GM18951 (cell line): ENCODE results near the gene RPL6.
"Not testable (repeated sequence)": the region's sequence is repeated elsewhere in the genome, so short reads cannot be mapped to it uniquely, and the experiment has no call there.

Experiments
- POLR2A ChIP-seq: IDR thresholded peaks from 4 replicates; pipeline ENCODE4 v1.6.1; 2011; ENCODE audit warnings: mild to moderate bottlenecking; ENCODE audit not compliant: insufficient read length, insufficient read depth; ENCODE audit errors: extremely low read depth
- in situ Hi-C: fragments of 300-500 bp; cut with MboI; formaldehyde crosslinking; loops from one replicate; pipeline ENCODE4 v1.12.0; 2022; ENCODE audit warnings: low sequenced_read_pairs, mixed read lengths, inconsistent platforms; ENCODE audit not compliant: unreplicated experiment

RPL6 gene

DNA sequence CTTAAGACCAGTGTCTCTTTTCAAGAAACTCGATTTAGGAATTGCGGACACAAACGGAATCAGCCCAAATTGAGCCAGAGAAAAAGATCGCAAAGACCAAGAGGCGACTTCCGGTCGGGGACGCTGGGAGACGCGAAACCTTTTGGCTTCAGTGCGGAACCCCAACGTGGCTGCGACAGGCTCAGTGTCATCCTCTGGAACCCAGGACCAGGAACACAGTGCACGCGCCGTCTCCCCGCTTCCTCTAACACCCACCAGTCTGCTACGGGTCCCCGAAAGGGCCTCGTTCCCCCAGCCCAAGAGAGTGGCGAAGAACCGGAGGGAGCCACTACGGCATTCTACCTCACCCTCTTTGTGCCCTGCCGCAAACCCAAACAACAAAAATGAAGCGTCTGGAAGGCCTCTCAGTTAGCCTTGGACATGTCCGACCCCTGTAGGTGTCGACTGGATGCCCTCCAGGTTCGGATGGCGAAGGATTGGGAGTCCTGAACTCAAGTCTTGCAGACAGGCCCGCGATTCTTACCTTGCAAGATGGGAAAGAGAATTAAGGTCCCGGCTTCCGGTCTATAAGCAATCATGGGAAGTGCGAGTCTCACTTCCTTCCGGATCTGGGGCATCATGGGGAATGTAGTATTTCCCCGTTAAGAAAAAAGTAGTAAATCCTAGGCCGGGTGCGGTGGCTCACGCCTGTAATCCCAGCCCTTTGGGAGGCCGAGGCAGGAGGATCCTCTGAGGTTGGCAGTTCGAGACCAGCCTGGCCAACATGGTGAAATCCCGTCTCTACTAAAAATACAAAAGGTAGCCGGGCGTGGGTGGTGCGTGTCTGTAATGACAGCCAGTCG lies at the start of gene RPL6:
RPL6 (minus strand) TSS at position 542 of the 842 bp plus-strand sequence. CDS start 949 bp downstream, outside the sequence.
- in situ Hi-C loops = no loop called here
- TF ChIP-seq POLR2A = peak; percentile 97

DNA sequence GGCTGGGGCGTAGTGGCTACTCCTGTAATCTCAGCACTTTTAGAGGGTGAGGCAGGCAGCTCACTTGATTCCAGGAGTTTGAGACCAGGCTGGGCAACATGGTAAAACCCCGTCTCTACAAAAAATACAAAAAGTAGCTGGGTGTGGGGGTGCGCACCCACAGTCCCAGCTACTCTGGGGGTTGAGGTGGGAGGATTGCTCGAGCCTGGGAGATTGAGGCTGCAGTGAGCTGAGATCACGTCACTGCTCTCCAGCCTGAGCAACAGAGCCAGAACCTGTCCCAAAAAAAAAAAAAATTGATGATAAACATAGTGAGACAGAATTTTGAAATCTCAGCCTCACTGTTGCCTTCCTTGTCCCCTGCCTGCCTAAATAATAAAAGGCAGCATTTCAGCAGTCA lies 49.3 kb upstream of the RPL6 start:
- in situ Hi-C loops = no loop called here
- no peak for TF ChIP-seq POLR2A

DNA sequence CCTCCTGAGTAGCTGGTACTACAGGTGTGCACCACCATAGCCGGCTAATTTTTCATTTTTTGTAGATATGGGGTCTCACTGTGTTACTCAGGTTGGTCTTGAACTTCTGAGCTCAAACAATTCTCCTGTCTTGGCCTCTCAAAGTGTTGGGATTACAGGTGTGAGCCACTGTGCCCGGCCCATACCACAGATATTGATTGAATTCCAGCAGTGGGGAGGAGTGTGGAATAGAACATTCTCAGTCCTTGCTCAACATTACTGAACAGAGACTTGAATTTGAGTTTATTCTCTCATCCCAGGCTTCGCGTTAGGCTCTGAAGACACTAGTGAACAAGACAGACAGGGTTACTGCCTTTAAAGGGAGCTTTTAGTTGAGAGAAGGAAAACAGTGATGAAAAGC lies 48.9 kb upstream of the RPL6 start:
- TF ChIP-seq POLR2A = no peak
- in situ Hi-C loops = no loop called here

DNA sequence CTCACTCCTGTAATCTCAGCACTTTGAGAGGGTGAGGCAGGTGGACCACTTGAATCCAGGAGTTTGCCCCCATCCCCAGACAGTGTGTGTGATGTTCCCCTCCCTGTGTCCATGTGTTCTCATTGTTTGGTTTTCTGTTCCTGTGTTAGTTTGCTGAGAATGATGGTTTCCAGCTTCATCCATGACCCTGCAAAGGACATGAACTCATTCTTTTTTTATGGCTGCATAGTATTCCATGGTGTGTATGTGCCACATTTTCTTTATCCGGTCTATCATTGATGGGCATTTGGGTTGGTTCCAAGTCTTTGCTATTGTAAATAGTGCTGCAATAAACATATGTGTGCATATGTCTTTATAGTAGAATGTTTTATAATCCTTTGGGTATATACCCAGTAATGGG lies 47.7 kb upstream of the RPL6 start:
- in situ Hi-C loops = not testable (repeated sequence)

DNA sequence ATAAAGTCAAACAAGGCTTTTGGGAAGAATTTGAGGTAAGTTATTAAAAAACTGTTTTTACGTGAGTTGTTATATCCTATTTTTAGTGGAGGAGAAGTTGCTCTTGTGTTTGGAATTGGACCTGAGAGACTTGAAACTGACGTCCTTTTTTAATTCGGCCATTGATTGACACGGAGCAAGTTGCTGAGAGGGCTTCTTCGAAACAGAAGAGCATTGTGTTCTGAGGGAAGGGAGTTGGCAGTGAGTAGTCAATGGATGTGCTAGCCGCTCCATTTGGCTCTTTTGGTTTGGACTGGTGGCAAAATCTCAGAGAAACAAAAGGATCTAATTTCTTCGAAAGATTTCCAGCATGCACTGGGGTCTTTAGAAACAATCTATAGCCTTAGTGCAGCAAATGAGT lies 46.6 kb upstream of the RPL6 start:
- in situ Hi-C loops = no loop called here
- no peak for TF ChIP-seq POLR2A

DNA sequence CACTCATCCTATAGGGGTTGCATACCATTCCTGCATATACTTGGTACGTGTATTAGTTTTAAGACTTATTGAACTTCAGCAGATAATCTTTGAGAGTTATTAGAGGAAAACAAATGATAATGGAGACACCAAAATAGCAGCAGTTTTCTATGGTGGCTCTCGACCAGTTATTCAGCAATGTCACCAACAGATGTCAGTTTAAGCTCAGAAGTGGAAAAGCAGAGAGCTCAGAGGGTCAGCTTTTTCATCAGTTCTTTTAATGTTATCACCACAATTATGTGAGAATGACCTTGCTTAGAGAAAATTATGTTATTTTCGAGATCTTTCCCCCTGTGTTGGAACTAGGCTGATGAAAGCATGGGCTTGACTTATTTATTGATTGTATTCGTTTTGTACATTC lies 41.3 kb upstream of the RPL6 start:
- no peak for TF ChIP-seq POLR2A
- in situ Hi-C loops = no loop called here

DNA sequence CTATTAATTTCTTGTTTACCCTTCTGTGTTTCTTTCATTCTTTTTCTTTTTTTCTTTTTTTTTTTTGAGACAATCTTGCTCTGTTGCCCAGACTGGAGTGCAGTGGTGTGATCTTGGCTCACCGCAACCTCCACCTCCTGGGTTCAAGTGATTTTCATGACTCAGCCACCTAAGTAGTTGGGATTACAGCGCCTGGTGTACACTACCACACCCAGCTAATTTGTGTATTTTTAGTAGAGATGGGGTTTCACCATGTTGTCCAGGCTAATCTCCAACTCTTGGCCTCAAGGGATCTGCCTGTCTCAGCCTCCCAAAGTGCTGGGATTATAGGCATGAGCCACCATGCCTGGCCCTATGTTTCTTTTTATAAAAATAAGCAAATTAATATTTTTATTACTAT lies 38.8 kb upstream of the RPL6 start:
- in situ Hi-C loops = not testable (repeated sequence)

DNA sequence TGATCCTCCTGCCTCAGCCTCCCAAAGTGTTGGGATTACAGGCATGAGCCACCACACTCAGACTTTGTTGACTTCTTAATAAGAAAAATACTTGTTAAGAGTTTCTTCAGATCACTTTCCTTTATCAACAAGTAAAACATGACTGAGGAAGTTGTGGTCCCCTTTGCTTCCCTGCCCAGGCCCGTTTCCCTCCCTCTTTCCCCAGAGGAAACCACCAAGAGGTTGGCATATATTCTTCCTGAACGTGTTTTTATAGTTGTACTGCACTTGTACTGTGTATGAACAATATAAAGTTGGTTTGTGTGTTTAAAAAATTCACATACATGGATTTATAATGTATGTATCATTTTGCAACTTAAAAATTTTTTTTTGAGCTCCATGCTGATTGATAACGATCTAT lies 37.7 kb upstream of the RPL6 start:
- in situ Hi-C loops = no loop called here
- no peak for TF ChIP-seq POLR2A

DNA sequence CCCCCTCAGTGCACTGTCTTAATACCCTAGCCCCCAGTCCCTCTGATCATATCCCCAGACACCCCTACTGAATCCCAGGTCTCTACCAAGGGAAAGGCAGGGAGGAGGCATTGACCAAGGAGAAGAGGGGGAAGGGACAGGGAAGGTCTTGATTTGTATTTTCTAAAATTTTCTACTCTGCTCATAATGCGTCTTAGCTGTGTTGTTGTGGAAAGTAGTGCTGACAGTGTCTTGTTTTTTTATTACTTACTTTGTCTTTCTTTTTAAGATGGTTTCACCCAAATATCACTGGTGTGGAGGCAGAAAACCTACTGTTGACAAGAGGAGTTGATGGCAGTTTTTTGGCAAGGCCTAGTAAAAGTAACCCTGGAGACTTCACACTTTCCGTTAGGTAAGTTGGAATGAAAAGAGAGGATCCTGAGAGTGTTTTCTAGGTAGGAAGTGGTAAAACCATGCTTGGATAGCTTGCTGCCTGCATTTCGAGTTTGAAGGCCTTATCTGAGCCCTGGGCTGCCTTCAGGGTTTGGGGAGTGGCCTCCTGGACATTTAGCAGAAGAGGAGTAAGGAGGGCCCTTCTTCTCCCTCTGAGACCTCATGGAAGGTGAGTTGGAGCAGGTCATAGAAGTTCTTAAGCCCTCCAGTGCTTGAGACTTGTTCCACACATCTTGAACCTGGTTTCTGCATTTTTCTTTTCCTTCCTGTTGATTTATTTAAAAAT lies 36.8 kb upstream of the RPL6 start:
- in situ Hi-C loops = no loop called here
- TF ChIP-seq POLR2A = no peak

DNA sequence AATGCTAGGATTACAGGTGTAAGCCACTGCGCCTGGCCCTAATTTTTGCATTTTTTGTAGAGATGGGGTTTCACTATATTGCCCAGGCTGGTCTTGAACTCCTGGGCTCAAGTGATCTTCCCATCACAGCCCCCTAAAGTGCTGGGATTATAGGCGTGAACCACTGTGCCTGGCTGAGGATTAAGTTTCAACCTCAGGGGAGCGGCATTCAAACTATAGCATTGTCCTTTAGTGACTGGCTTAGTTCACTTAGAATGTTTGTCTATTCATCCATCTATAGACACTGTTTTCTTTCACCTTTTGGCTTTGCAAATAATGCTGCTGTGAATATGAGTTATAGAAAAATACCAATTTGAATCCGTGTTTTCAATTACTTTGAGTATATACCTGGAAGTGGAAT lies 34.5 kb upstream of the RPL6 start:
- TF ChIP-seq POLR2A = no peak
- in situ Hi-C loops = no loop called here

DNA sequence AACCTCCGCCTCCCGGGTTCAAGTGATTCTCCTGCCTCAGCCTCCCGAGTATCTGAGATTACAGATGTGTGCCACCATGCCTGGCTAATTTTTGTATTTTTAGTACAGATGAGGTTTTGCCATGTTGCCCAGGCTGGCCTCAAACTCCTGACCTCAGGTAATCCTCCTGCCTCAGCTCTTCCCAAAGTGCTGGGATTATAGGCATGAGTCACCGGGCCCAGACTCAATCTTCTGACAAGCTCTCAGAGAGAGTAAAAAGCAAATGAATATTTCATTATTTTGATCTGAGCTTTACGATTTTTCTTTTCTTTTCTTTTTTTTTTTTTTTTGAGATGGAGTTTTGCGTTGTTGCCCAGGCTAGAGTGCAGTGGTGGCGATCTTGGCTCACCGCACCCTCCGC lies 31.2 kb upstream of the RPL6 start:
- in situ Hi-C loops = not testable (repeated sequence)

DNA sequence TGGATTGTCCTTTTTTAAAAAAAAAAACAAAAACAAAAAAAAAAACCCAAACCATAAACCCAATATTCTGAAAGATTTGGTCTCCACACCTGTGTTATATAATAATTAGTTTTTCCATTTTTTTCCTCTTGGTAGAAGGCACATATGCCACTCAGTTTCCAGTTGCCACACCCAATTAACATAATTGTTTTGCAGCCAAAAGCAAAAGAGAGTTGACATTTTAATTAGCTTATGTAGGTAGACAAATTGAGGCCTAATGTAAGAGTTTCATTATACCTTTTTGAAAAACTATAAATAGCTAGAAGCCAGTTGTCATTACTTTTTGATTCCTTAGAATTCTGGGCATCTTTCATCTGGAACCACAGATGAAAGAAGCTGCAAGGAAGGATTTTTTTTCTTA lies 30.4 kb upstream of the RPL6 start:
- TF ChIP-seq POLR2A = no peak
- in situ Hi-C loops = no loop called here

DNA sequence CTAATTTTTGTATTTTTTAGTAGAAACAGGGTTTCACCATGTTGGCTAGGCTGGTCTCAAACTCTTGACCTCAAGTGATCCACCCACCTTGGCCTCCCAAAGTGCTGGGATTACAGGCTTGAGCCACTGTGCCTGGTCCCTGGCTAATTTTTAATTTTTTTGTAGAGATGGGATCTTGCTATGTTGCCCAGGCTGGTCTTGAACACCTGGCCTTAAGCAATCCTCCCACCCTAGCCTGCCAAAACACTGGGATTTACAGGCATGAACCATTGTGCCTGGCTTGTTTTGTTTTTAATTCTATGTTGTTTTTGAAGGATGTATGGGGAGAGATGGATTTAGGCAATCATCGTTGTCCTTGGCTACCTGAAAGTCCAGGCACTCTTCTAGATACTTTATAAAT lies 29.2 kb upstream of the RPL6 start:
- in situ Hi-C loops = not testable (repeated sequence)

DNA sequence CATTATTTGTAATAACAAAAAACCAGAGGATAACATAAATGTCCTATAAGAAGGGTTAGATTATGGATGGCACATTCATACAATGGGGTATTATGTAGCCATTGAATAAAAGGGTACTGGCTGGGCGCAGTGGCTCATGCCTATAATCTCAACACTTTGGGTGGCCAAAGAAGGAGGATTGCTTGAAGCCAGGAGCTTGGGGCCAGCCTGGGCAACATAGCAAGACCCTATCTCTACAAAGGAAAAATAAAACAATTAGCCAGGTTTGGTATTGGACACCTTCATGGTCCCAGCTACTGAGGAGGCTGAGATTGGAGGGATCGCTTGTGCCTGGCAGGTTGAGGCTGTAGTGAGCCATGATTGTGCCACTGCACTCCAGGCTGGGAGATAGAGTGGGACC lies 24.1 kb upstream of the RPL6 start:
- in situ Hi-C loops = no loop called here
- TF ChIP-seq POLR2A = no peak

DNA sequence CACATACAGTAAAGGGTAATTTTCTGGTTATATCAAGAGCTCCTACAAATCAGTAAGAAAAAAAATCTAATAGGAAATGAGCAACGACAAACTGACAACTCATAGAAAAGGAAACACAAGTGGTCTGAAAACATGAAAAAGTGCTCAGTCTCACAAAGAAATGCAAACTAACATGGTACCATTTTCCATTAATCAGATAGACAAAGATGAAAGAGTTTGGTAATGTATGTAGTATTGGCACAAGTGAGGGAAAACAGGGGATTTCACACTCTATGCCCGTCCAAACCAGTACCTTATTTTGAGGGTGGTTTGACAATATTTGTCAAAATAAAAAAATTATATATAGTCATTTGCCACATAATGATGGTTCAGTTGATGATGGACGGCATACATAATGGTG lies 22.6 kb upstream of the RPL6 start:
- in situ Hi-C loops = no loop called here
- TF ChIP-seq POLR2A = no peak

DNA sequence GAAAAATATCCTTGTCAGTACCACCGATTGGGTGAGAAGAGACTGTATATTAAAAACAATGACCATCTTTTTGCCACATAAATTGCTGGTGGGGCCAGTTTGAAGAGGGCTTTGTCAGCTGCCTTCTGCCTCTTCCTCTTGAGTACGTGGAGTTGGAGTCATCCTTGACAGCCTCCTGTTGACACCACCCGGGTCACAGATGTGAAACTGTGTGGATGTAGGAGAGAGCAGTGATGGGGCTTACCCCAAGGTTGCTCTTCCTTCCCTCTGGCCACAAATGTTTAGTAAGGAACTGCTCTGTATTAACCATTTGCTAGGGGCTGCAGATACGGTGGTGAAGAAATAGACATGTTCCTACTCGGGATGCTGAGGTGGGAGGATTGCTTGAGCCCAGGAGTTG lies 21.5 kb upstream of the RPL6 start:
- in situ Hi-C loops = no loop called here

More for the DNA sequence above, 21.5 kb upstream of the RPL6 start:
- no peak for TF ChIP-seq POLR2A
